OCI-LY1 (cell line): Measurements from ENCODE around the gene ATP13A2.

Source experiments
- CTCF ChIP-seq: fragments of 200-600 bp; sonication (generic), shearing (Covaris generic); IDR thresholded peaks from 2 replicates; pipeline ENCODE4 v1.5.1; 2017; ENCODE audit warnings: mild to moderate bottlenecking, antibody characterized with exemption, low read length, moderate library complexity, mixed read lengths
- EZH2 ChIP-seq: fragments of 200-600 bp; sonication (generic), shearing (Covaris generic); IDR thresholded peaks from 2 replicates; pipeline ENCODE4 v1.8.0; 2017; ENCODE audit warnings: borderline replicate concordance, mixed run types, mild to moderate bottlenecking, antibody characterized with exemption, low read length, moderate library complexity, mixed read lengths

GRCh38 chr1:17053086-17053684, 41.5 kb upstream of the ATP13A2 start:
- TF ChIP-seq EZH2 = no peak
- no peak for TF ChIP-seq CTCF
